Duodenal mucosa (tissue), 2 donors: Measurements from ENCODE around the gene MEIS3.

Experiments
- H3K27ac ChIP-seq: one replicate; pipeline ENCODE4 v1.7.0; 2013; ENCODE audit warnings: low read depth, low read length
- H3K27me3 ChIP-seq, 2 donors: one replicate each; pipeline ENCODE4 v1.7.0; 2013; ENCODE audit warnings: low read length in 2 of 2, control low read depth in 1 of 2; ENCODE audit not compliant: insufficient read depth in 2 of 2, control insufficient read depth in 1 of 2
- H3K36me3 ChIP-seq, 2 donors: one replicate each; pipeline ENCODE4 v1.7.0; 2013; ENCODE audit warnings: low read length in 2 of 2, control low read depth in 1 of 2; ENCODE audit not compliant: insufficient read depth in 2 of 2, control insufficient read depth in 1 of 2
- H3K4me1 ChIP-seq, 2 donors: one replicate each; pipeline ENCODE4 v1.7.0; 2013; ENCODE audit warnings: low read length in 2 of 2, control low read depth in 1 of 2; ENCODE audit not compliant: insufficient read depth in 2 of 2, control insufficient read depth in 1 of 2
- H3K4me3 ChIP-seq, 2 donors: one replicate each; pipeline ENCODE4 v1.7.0; 2013; ENCODE audit warnings: low read length in 2 of 2, low read depth in 1 of 2
- H3K9ac ChIP-seq, 2 donors: one replicate each; pipeline ENCODE4 v1.7.0; 2013; ENCODE audit warnings: low read length in 2 of 2, low read depth in 1 of 2
- H3K9me3 ChIP-seq, 2 donors: one replicate each; pipeline ENCODE4 v1.7.0; 2013; ENCODE audit warnings: low read length in 2 of 2, control low read depth in 1 of 2; ENCODE audit not compliant: control insufficient read depth in 1 of 2

The MEIS3 gene

DNA sequence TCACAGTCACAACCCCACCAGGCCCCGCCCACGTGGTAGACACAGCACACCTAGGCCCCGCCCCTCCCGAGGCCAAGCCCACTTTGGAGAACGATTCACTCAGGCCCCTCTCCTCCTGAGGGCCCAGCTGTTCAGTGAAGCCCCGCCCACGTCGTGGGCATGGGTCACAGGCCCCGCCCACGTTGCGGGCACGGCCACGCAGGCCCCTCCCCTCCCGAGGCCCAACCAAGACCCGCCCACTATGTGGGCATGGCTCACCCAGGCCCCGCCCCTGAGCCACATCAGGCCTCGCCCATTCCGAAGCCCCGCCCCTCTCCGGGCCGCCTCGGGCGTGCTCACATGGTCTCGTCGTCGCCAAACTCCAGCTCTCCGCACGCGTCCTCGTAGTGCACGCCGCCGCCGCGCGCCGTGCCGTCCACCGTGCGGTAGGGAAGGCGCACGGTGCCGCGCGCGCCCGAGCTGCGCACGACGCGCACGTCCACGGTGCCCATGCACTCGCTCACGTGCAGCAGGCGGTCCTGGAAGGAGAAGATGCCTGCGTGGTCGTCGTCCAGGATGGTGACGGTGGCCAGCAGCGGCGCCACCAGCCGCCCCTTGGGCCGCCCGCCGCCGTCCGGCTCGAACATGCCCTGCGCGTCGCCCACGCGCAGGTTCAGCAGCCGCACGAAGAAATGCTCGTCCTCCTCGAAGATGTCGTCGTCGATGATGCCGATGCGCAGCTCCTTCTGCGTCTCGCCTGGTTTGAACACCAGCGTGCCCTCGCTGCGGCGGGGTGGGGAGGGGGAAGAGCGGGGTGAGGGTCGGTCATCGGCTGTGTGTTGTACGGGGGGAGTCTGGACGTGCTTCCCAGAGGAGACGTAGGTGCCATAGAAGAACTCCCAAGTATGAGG, 28.4 kb upstream of the MEIS3 start:
- Histone ChIP-seq H3K36me3 (no peaks in the 10 kb centered on the region), H3K4me3 (peak overlapping the region; percentile 16 to 27), H3K9me3 (no peaks in the 10 kb centered on the region), H3K4me1 (peaks cover 6 to 9% of the 10 kb centered on the region in 2 donors), H3K27me3 (peaks cover 47 to 60% of the 10 kb centered on the region in 2 donors), H3K27ac (no peak overlapping the region), H3K9ac (no peak overlapping the region)

DNA sequence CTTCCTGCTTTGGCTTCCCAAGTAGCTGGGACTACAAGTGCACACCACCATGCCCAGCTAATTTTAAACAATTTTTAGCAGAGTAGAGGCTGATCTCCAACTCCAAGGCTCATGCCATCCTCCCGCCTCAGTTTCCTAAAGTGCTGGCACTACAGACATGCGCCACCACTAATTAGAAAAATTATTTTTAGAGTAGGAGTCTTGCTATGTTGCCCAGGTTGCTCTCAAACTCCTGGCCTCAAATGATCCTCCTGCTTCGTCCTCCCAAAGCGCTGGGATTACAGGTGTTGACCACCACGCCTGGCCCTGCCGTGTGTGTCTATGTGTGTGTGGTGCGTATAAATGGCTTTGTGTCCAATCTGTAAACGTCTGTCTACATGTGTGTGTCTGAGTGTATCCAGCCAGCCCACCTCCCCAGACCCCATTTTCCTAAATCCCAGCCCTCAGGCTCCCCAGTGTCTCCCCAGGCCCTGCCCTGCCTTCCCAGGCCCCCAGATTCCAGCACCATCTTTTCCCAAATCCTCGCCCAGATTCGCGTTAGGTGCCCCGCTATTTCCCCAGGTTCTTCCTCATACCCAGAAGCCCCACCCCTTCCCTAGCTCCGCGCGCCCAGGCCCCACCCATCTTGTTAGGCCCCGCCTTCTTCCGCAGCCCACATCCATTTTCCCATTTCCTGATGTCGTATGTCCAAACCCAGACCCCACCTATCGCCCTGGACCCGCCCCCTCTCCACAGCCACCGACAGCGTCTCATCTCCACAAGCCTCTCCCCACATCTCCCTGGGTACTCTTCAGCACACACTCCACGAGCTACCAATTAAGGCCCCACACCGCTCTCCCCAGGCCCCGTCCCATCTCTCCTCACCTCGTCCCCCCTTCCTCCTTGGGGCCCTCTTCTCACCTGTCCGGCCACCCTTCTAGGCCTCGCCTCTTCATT, 27.5 kb upstream of the MEIS3 start:
- H3K36me3 ChIP-seq = no peaks in the 10 kb centered on the region
- peaks cover 6 to 9% of the 10 kb centered on the region in 2 donors for H3K4me1 ChIP-seq
- H3K9me3 ChIP-seq = no peaks in the 10 kb centered on the region
- peaks cover 47 to 62% of the 10 kb centered on the region in 2 donors for H3K27me3 ChIP-seq
- no peak overlapping the region for H3K9ac ChIP-seq
- no peak overlapping the region for H3K27ac ChIP-seq
- peak overlapping the region; percentile 16 to 27 for H3K4me3 ChIP-seq

DNA sequence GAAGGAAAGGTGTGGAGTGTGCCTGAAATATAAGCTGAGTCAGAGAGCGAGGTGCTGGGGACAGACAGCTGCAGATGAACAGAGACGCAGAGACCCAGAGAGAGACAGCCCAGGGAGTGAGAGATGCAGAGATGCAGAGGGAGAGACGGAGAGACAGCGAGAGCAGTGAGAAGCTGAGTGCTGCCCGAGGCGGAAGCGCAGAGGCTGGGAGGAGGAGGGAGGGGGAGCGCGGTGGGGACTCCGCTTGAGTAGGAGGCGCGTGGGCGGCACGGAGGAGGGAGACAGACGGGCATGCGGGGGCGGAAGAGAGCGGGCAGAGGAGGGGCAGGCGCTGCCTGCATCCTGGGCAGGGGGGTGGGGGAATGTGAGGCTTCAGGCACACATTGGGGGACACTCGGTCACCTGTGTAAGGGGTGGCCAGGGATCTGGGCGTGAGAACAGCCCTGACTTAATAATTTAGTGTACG, 26.6 kb upstream of the MEIS3 start:
- Histone ChIP-seq H3K9me3 (no peaks in the 10 kb centered on the region), H3K9ac (no peak overlapping the region), H3K36me3 (no peaks in the 10 kb centered on the region), H3K27me3 (peaks cover 47 to 62% of the 10 kb centered on the region in 2 donors), H3K27ac (no peak overlapping the region), H3K4me3 (peak overlapping the region in 1 of 2 donors; percentile 39), H3K4me1 (peaks cover 6 to 9% of the 10 kb centered on the region in 2 donors)

DNA sequence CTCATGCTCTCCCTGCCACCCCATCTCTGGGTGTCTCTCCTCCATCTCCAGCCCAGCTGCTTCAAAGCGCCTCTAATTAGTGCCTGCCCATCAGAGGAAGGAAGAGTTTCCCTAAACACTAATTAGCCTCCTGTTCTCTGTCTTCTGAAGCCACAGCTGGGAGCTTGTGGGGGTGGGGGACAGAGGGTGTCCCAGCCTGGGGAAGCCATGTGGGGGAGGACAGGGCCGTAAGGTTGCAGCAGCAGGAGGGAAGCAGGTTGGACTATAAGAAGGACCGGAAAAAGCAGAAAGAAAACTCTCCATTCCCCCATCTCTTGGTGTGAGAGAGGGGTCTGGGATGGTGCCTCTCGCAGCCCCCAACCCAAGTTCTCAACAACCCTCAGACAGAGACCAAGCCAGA, 26.2 kb upstream of the MEIS3 start:
- Histone ChIP-seq H3K9me3 (no peaks in the 10 kb centered on the region), H3K36me3 (no peaks in the 10 kb centered on the region), H3K27ac (no peak overlapping the region), H3K27me3 (peaks cover 44 to 62% of the 10 kb centered on the region in 2 donors), H3K4me1 (peaks cover 6 to 9% of the 10 kb centered on the region in 2 donors), H3K4me3 (peak overlapping the region in 1 of 2 donors; percentile 39), H3K9ac (no peak overlapping the region)

DNA sequence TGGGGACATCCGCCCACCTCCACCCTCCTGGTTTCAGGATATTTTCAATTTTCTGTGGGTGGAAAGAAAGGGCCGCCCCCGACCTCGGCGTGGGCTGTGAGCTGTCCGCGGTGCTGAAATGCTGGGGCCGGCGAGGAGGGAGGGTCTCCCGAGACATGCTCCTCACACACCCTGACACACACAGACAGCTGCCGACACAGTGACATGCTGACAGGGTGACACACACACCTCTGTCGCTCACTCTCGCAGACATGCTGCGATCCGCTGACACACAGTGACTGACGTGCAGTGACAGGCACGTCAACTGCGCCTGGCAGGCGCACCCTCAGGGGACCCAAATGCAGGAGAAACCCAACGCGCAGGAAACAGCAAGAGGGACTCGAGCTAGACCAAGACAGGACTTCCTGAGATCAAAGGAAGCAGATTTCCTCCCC, 25.1 kb upstream of the MEIS3 start:
- Histone ChIP-seq H3K27me3 (peaks cover 42 to 57% of the 10 kb centered on the region in 2 donors), H3K9me3 (no peaks in the 10 kb centered on the region), H3K36me3 (no peaks in the 10 kb centered on the region), H3K9ac (no peak overlapping the region), H3K4me3 (no peak overlapping the region), H3K27ac (no peak overlapping the region), H3K4me1 (peaks cover 6 to 9% of the 10 kb centered on the region in 2 donors)

DNA sequence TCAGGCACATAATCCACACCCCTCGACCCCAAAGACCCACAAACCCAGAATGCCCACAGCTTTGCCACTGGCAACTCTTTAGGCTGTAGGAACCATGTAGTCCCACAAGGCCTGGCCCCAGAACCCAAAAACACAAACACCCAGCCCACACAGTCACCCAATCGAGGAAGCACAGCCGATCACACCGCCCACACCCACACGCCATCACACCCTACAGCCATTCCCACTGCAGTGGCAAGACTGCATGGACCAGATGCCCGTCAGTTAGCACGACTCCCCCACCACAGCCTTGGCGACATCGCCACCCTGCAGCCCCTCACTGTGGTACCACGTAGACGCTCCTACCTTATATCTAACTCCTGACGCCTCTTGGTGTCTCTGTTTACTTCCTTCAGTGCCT, 24.0 kb upstream of the MEIS3 start:
- no peaks in the 10 kb centered on the region for H3K36me3 ChIP-seq
- H3K27me3 ChIP-seq = peaks cover 38 to 48% of the 10 kb centered on the region in 2 donors
- peaks cover 6 to 9% of the 10 kb centered on the region in 2 donors for H3K4me1 ChIP-seq
- no peaks in the 10 kb centered on the region for H3K9me3 ChIP-seq
- no peak overlapping the region for H3K27ac ChIP-seq
- H3K9ac ChIP-seq = no peak overlapping the region
- H3K4me3 ChIP-seq = no peak overlapping the region

DNA sequence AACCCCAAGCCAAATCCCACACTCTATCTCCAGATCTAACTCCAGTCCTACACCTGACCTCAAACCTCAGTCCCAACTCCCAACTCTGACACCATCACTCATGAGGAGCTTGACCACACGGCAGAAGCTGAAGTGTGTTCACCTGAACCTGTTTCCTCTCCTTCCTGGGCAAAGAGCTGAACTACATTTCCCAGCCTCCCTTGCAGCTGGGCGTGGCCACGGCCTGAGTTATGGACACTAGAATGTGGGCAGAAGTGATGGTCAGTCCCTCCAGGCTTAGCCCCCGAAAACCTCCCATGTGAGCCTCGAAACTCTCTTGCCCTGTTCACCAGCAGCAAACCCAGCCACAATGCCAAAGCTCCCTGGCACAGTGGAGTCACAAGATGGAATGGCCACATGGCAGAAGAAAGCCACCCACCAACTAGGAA, 19.5 kb upstream of the MEIS3 start:
- H3K4me3 ChIP-seq = no peak overlapping the region
- no peaks in the 10 kb centered on the region for H3K4me1 ChIP-seq
- no peak overlapping the region for H3K9ac ChIP-seq
- no peaks in the 10 kb centered on the region for H3K9me3 ChIP-seq
- H3K27ac ChIP-seq = no peak overlapping the region
- H3K36me3 ChIP-seq = no peaks in the 10 kb centered on the region
- peaks cover 17 to 31% of the 10 kb centered on the region in 2 donors for H3K27me3 ChIP-seq

DNA sequence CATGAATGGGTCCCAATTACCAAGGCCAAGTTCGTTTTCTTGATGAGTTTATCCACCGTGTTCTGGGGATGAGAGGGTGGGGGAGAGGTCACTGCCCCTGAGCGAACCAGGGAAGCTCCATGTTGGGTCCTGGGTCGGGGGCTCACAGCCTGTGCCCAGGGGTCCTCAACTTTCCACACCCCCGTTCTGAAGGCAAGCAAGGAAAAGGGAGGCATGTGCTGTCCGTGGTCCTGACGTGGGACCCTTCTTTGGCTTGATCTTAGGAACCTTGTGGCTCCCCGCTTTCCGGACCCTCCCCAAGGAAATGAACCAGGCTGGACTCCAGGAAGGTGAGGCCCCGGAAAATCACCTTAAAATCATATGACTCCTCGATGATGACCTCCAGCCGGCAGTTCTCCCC, 18.2 kb upstream of the MEIS3 start:
- no peak overlapping the region for H3K27ac ChIP-seq
- H3K9ac ChIP-seq = no peak overlapping the region
- no peaks in the 10 kb centered on the region for H3K9me3 ChIP-seq
- H3K4me1 ChIP-seq = no peaks in the 10 kb centered on the region
- no peaks in the 10 kb centered on the region for H3K36me3 ChIP-seq
- no peak overlapping the region for H3K4me3 ChIP-seq
- H3K27me3 ChIP-seq = peaks cover 9 to 22% of the 10 kb centered on the region in 2 donors

DNA sequence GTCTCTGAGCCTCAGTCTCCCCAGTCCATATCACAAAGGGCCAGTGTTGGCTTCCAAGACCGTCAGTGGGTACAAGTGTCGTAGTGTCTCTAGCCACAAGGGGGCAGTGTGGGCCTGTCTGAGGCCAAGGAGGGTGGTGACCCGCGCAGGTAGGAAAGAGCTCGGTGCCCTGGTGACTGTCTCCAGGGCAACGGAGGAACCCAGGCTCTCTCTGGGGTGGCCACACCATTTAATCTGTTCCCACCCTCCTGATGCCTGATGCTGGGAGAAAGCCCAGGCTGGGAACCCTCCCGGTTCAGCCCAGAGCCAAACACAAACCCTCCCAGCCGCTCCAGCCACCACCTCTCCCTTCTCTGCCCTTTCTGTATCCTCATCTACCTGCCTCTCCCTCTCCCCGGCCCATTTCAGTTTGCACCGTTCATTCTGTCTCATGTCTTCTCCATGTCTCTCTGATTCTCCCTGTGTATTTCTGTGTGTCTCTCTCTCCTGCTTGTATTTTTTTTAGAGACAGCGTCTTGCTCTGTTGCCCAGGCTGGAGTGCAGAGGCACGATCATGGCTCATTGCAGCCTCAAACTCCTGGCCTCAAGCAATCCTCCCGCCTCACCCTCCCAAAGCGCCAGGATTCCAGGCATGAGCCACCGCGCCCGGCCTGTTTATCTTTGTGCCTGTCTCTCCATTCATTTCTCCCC, 17.5 kb upstream of the MEIS3 start:
- no peak overlapping the region for H3K27ac ChIP-seq
- no peak overlapping the region for H3K4me3 ChIP-seq
- no peaks in the 10 kb centered on the region for H3K4me1 ChIP-seq
- peaks cover 14 to 26% of the 10 kb centered on the region in 2 donors for H3K27me3 ChIP-seq
- H3K9ac ChIP-seq = no peak overlapping the region
- H3K9me3 ChIP-seq = no peaks in the 10 kb centered on the region
- no peaks in the 10 kb centered on the region for H3K36me3 ChIP-seq
